Measurements from ENCODE around the gene MRPS11.

The MRPS11 gene

DNA sequence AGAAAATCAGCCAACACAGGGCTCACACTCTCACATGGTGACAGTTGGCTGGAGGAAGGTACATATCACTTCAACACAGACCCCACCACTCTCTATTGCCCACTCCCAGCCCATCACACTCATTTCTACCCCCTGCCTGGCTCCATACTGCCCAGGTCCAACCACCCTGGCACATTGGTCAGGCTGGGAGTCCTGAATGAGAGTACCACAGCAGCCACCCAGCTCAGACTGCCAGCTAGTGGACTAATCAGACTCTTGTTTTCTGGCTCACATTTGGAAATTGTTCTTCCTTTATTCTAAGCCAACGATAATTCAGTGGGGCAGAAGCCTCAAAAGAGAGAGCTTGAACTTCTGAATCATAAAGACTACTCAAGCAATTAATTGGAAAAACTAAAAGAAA is 20.3 kb upstream of the MRPS11 start:
- Histone ChIP-seq H3K4me3 (no peak overlapping the region), H3K9me3 (peaks cover 3% of the 10 kb centered on the region; the same call in 1 of the 2 replicates), H3K4me1 (no peaks in the 10 kb centered on the region), H3K27me3 (ENCODE audit: low read depth) (peaks cover 5% of the 10 kb centered on the region; the same call in 1 of the 2 replicates), H3K36me3 (replicated peaks) (no peaks in the 10 kb centered on the region)
- in situ Hi-C loops (cut with MboI; ENCODE audit: low sequenced_read_pairs): no loop called here
- no peak for DNase-seq (ENCODE audit: low spot score in 2 of 2)

DNA sequence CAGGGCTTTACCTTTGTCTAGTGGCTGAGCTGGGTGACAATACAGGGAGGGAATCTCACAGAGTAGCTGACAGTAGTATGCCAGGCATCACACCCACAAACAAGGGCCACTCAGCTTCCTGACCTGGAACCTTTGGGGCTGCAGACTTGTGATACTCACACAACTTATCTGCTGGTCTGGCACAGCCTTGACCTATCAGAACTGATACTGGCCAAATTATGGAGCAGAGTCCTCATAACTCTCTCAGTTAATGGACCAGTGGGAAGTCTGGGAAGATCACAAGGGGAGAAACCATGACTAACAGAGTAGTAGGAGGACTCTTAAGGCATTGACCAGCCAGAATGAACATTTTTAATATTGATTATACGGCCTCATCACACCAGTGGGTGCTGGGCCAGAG is 19.8 kb upstream of the MRPS11 start:
- in situ Hi-C loops (cut with MboI; ENCODE audit: low sequenced_read_pairs): no loop called here

DNA sequence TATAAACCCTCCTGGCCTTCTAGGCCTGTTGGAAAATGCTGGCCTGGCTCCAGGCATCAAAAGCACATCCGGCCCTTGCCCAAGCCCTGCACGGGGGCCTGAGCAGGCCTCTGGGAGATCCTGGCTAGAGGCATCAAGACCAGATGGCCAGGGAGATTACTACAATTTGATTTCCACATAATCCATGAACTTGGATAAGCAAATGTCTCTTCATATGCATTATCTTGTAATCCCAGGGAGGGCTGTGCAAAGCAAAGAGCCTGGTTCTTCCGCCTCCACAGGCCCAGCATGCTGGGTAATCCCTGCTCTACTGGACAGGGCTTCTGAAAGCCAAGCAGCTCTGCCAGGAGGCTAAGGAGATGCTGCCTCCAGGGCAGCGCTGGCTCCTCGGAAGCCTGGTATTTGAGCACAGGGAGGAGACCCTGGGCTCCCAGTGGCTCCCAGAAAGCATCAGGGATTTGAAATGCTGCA is 18.5 kb upstream of the MRPS11 start:
- no peaks in the 10 kb centered on the region for H3K4me1 ChIP-seq
- H3K36me3 ChIP-seq (replicated peaks): no peaks in the 10 kb centered on the region
- H3K4me3 ChIP-seq: no peak overlapping the region
- H3K9me3 ChIP-seq: no peaks in the 10 kb centered on the region
- in situ Hi-C loops (cut with MboI; ENCODE audit: low sequenced_read_pairs): no loop called here
- H3K27me3 ChIP-seq (ENCODE audit: low read depth): peaks cover 5% of the 10 kb centered on the region; the same call in 1 of the 2 replicates
- no peak for DNase-seq (ENCODE audit: low spot score in 2 of 2)

More for the DNA sequence above, 19.8 kb upstream of the MRPS11 start:
- DNase-seq (ENCODE audit: low spot score in 2 of 2): no peak
- Histone ChIP-seq H3K36me3 (replicated peaks) (no peaks in the 10 kb centered on the region), H3K4me1 (no peaks in the 10 kb centered on the region), H3K9me3 (peaks cover 3% of the 10 kb centered on the region; the same call in 1 of the 2 replicates), H3K27me3 (ENCODE audit: low read depth) (peaks cover 5% of the 10 kb centered on the region; the same call in 1 of the 2 replicates), H3K4me3 (no peak overlapping the region)

GRCh38 chr15:88449581-88449980 is 17.9 kb upstream of the MRPS11 start:
- DNase-seq (ENCODE audit: low spot score in 2 of 2): no peak
- in situ Hi-C loops (cut with MboI; ENCODE audit: low sequenced_read_pairs): no loop called here
- Histone ChIP-seq H3K36me3 (replicated peaks) (no peaks in the 10 kb centered on the region), H3K9me3 (no peaks in the 10 kb centered on the region), H3K4me1 (no peaks in the 10 kb centered on the region), H3K27me3 (ENCODE audit: low read depth) (peaks cover 5% of the 10 kb centered on the region; the same call in 1 of the 2 replicates), H3K4me3 (no peak overlapping the region)

DNA sequence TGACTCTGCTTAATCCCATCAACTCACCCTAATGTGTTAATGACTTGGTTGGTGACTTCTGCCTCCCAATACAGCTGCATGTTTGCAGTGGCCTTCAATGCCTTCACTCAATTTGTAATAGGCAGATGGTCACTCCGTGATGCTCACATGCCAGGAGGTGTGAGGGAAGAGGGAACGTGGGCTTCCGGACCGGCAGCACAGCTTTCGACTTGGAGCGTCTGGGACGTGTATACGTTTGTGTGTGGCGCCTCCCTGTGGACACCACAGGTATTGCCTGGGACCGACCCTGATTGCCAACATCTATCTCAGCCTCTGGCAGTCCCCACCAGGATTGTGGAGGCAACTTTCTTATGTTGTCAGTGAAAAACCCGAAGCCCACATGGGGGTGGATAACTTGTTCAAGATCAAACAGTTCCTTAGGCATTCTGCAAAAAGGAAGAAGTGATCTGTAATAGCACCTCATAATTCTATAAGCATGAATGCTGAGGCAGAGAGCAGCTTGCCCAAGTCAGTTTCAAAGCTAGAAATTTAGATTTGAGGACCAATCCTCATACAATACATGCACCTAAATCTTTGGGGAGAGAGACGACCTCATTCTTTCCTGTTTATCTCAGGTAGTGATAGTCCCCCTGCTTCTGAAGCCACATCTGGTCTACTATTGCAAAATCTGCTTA is 17.2 kb upstream of the MRPS11 start:
- peak; percentile 80 to 96 for DNase-seq (ENCODE audit: low spot score in 2 of 2)
- H3K4me3 ChIP-seq: no peak overlapping the region

DNA sequence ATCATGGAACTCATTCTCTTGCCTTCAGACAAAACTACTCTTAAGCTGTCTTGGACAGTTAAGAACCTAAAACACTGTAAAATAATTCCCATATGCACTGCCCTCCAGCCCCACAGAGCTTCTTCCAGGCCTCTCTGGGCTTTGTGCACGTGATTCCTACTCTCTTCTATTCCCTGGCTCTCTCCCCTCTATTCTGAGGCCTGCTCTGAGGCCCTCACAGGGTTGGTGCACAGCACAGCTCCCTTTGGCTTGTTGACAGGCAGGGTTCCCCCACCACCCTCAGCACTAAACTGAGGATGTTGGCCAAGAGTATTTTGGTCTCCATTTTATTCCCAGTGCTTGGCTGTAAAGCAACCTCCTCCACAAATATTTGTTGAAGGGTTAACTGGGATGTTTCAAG is 13.9 kb upstream of the MRPS11 start:
- H3K4me1 ChIP-seq: no peaks in the 10 kb centered on the region
- H3K9me3 ChIP-seq: no peaks in the 10 kb centered on the region
- in situ Hi-C loops (cut with MboI; ENCODE audit: low sequenced_read_pairs): no loop called here
- no peak for DNase-seq (ENCODE audit: low spot score in 2 of 2)
- 0 out of 2 replicates have a peak, but pooled peaks cover 2% of the 10 kb centered on the region for H3K27me3 ChIP-seq (ENCODE audit: low read depth)
- peaks cover 2% of the 10 kb centered on the region; the same call in 1 of the 2 replicates for H3K36me3 ChIP-seq (replicated peaks)
- H3K4me3 ChIP-seq: no peak overlapping the region

More for the DNA sequence above, 17.2 kb upstream of the MRPS11 start:
- H3K27me3 ChIP-seq (ENCODE audit: low read depth): peaks cover 5% of the 10 kb centered on the region; the same call in 1 of the 2 replicates
- in situ Hi-C loops (cut with MboI; ENCODE audit: low sequenced_read_pairs): no loop called here
- no peaks in the 10 kb centered on the region for H3K4me1 ChIP-seq
- no peaks in the 10 kb centered on the region for H3K9me3 ChIP-seq
- H3K36me3 ChIP-seq (replicated peaks): no peaks in the 10 kb centered on the region

DNA sequence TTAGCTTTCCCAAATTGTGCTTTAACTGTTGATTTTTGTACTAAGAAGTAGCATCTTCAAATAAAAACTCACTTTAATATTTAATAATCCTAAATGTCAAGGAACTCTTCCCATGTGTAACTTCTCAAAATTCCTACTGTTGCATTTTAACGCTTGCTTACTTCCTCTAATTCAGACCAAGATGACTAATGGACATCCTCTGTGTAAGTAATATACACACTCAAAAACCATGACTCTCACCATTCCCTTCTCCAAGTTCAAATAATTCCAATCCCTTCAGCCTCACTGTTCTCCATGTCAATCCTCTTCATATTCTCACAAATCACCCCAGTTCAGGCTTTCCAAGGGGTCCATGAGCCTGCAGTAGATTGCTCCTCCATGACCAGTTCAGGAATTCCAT is 13.3 kb upstream of the MRPS11 start:
- no peak overlapping the region for H3K4me3 ChIP-seq
- H3K27me3 ChIP-seq (ENCODE audit: low read depth): 0 out of 2 replicates have a peak, but pooled peaks cover 2% of the 10 kb centered on the region
- no peak for DNase-seq (ENCODE audit: low spot score in 2 of 2)
- in situ Hi-C loops (cut with MboI; ENCODE audit: low sequenced_read_pairs): no loop called here
- H3K9me3 ChIP-seq: no peaks in the 10 kb centered on the region
- no peaks in the 10 kb centered on the region for H3K4me1 ChIP-seq
- peaks cover 8% of the 10 kb centered on the region for H3K36me3 ChIP-seq (replicated peaks)

- Histone ChIP-seq H3K4me3 (no peak overlapping the region), H3K36me3 (replicated peaks) (peaks cover 16% of the 10 kb centered on the region), H3K4me1 (no peaks in the 10 kb centered on the region), H3K9me3 (no peaks in the 10 kb centered on the region), H3K27me3 (ENCODE audit: low read depth) (0 out of 2 replicates have a peak, but pooled peaks cover 2% of the 10 kb centered on the region)
- in situ Hi-C loops (cut with MboI; ENCODE audit: low sequenced_read_pairs): no loop called here
- peak; percentile 77 to 85 for DNase-seq (ENCODE audit: low spot score in 2 of 2)
Observed at GRCh38 chr15:88454867-88455810, 12.4 kb upstream of the MRPS11 start.

- H3K4me3 ChIP-seq: no peak overlapping the region
- in situ Hi-C loops (cut with MboI; ENCODE audit: low sequenced_read_pairs): no loop called here
- peaks cover 23% of the 10 kb centered on the region for H3K36me3 ChIP-seq (replicated peaks)
- DNase-seq (ENCODE audit: low spot score in 2 of 2): no peak
- no peaks in the 10 kb centered on the region for H3K4me1 ChIP-seq
- no peaks in the 10 kb centered on the region for H3K9me3 ChIP-seq
- H3K27me3 ChIP-seq (ENCODE audit: low read depth): no peaks in the 10 kb centered on the region
Observed at GRCh38 chr15:88456733-88457132, 10.8 kb upstream of the MRPS11 start.

GRCh38 chr15:88463870-88464532 is 3.5 kb upstream of the MRPS11 start:
- DNase-seq (ENCODE audit: low spot score in 2 of 2): no peak
- Histone ChIP-seq H3K27me3 (ENCODE audit: low read depth) (no peaks in the 10 kb centered on the region), H3K4me1 (peaks cover 14% of the 10 kb centered on the region), H3K4me3 (no peak overlapping the region), H3K36me3 (replicated peaks) (peaks cover 61% of the 10 kb centered on the region), H3K9me3 (no peaks in the 10 kb centered on the region)
- in situ Hi-C loops (cut with MboI; ENCODE audit: low sequenced_read_pairs): no loop called here

DNA sequence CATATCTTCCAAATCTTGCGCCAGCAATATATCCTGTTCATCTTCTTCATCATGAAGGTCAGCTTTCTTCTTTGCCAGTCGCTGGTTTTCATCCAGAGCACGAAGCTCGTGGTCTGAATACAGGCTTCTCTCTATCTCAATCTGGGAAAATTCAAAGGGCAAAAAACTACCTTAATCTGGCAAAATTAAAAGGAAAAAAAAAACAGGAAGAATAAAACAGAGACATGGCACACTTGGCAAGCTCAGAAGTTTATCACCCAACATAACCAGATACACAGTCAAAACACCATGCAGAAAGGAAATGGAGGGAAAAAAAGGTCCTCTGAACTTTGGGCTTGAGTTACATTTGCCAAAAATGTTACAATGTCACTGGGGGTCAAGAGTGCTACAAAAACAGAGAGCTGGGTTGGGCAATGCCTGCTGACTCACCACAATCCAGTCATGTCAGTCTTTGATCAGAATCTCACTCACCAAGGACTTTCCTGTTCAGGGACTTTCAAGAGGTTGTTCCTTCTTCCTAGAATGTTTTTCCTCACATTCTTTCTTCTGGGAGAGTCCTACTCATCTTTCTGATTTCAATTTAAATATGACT is 1.8 kb upstream of the MRPS11 start:
- Histone ChIP-seq H3K4me1 (peaks cover 20% of the 10 kb centered on the region), H3K4me3 (peak overlapping the region; percentile 85; the same call in 1 of the 2 replicates), H3K27me3 (ENCODE audit: low read depth) (no peaks in the 10 kb centered on the region), H3K36me3 (replicated peaks) (peaks cover 65% of the 10 kb centered on the region), H3K9me3 (no peaks in the 10 kb centered on the region)
- in situ Hi-C loops (cut with MboI; ENCODE audit: low sequenced_read_pairs): loop anchor here (5.0 kb wide), 1 partner anchor 437 kb away; no protein-coding TSS in a partner anchor
- DNase-seq (ENCODE audit: low spot score in 2 of 2): no peak

GRCh38 chr15:88467935-88468528 is 524 bp downstream of the MRPS11 start:
- Histone ChIP-seq H3K36me3 (replicated peaks) (peaks cover 63% of the 10 kb centered on the region), H3K9me3 (no peaks in the 10 kb centered on the region), H3K4me3 (peak overlapping the region; percentile 85), H3K27me3 (ENCODE audit: low read depth) (no peaks in the 10 kb centered on the region), H3K4me1 (peaks cover 27% of the 10 kb centered on the region)
- peak; percentile 47 to 74 for DNase-seq (ENCODE audit: low spot score in 2 of 2)
- in situ Hi-C loops (cut with MboI; ENCODE audit: low sequenced_read_pairs): loop anchor here (5.0 kb wide), 1 partner anchor 434 kb away; no protein-coding TSS in a partner anchor
